Esophagus squamous epithelium (tissue), 4 donors: ENCODE data around the gene NLRP11.

Experiments used
- CTCF ChIP-seq, 6 experiments: fragments of 450-650 bp in 4 of 6; fragments of 200-600 bp in 2 of 6; sonication (generic) in 2 of 6; IDR thresholded peaks; one replicate each; pipeline ENCODE4 v1.5.1; 2016 to 2019; ENCODE audit warnings: antibody characterized with exemption in 6 of 6, mild to moderate bottlenecking in 4 of 6, moderate library complexity in 4 of 6
- POLR2A ChIP-seq, 4 donors: fragments of 450-650 bp; IDR thresholded peaks; one replicate each; pipeline ENCODE4 v1.6.1; 2017; ENCODE audit warnings: antibody characterized with exemption in 4 of 4, mild to moderate bottlenecking in 4 of 4, moderate library complexity in 3 of 4

- TF ChIP-seq CTCF (IDR thresholded peaks at IDR 0.05) (no peak), POLR2A (IDR thresholded peaks at IDR 0.05) (no peak)
Observed at GRCh38 chr19:55801416-55801815, 30.4 kb downstream of the NLRP11 start.
